Thyroid gland (tissue), 4 donors: Measurements from ENCODE around the gene KCNK1.

Source experiments
- CTCF ChIP-seq, 6 experiments: fragments of 200-600 bp in 3 of 6; fragments of 450-650 bp in 3 of 6; sonication (generic) in 3 of 6; IDR thresholded peaks; one replicate each; pipeline ENCODE4 v1.5.1; 2016 to 2019; ENCODE audit warnings: antibody characterized with exemption in 6 of 6, mild to moderate bottlenecking in 2 of 6, inconsistent platforms in 1 of 6, moderate library complexity in 1 of 6
- POLR2A ChIP-seq, 2 donors: fragments of 450-650 bp; IDR thresholded peaks; one replicate each; pipeline ENCODE4 v1.6.1; 2017; ENCODE audit warnings: antibody characterized with exemption in 2 of 2, mild to moderate bottlenecking in 2 of 2, moderate library complexity in 1 of 2

- no peak for TF ChIP-seq CTCF (IDR thresholded peaks at IDR 0.05)
- no peak for TF ChIP-seq POLR2A (IDR thresholded peaks at IDR 0.05)
Measured at GRCh38 chr1:233661376-233662159, 47.7 kb downstream of the KCNK1 start.
